HG03103 (cell line): ENCODE results near the gene SKAP1.
"Not testable (repeated sequence)": the region's sequence is repeated elsewhere in the genome, so short reads cannot be mapped to it uniquely, and the experiment has no call there.

ENCODE experiments used
- ATAC-seq: cut with Tn5 transposase; IDR thresholded peaks from one replicate; pipeline ENCODE4 v1.9.1; 2021; ENCODE audit warnings: low read depth; ENCODE audit not compliant: unreplicated experiment

SKAP1 gene

DNA sequence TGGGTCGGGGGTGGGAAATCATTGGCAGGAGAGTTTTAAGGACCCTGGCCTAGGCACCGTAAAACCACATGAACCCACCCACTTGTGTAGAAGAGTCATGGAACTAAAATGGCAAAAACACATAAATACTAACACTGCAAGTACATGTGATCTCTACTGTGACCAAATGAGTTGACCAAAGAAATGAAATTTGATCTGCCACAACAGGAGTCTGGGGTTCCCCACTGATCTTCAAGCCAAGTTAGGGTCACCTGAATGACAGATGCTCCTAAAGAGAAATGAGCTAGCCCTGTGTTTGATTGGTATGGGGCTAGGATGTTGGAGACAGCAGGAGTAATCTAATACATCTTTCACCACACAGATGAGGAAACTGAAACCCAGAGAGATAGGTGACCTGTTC lies 21.5 kb upstream of the SKAP1 start:
- ATAC-seq, result no peak

DNA sequence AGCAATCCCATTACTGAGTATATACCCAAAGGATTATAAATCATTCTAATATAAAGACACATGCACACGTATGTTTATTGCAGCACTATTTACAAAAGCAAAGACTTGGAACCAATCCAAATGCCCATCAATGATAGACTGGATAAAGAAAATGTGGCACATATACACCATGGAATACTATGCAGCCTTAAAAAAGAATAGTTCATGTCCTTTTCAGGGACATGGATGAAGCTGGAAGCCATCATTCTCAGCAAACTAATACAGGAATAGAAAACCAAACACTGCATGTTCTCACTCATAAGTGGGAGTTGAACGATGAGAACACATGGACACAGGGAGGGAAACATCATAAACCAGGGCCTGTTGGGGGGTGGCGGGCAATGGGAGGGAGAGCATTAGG lies 19.3 kb upstream of the SKAP1 start:
- ATAC-seq, result not testable (repeated sequence)

DNA sequence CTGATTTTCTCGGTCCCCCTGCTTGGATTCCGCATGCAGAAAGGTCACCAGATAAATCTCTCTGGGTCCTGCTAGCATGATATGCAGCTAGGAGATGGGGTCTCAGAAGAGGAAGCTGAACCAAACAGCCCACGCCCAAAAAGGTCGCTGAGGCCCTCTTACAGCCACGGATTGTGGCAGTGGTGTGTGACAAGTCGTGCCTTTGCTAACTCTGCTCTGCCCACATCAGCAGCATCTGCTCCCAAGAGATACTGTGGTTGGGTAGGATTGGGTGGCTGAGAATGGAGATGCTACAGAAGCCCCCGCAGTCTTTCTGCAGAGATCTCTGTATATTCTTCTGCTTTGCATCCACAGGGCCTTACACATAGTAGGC lies 15.2 kb upstream of the SKAP1 start:
- ATAC-seq, result no peak

DNA sequence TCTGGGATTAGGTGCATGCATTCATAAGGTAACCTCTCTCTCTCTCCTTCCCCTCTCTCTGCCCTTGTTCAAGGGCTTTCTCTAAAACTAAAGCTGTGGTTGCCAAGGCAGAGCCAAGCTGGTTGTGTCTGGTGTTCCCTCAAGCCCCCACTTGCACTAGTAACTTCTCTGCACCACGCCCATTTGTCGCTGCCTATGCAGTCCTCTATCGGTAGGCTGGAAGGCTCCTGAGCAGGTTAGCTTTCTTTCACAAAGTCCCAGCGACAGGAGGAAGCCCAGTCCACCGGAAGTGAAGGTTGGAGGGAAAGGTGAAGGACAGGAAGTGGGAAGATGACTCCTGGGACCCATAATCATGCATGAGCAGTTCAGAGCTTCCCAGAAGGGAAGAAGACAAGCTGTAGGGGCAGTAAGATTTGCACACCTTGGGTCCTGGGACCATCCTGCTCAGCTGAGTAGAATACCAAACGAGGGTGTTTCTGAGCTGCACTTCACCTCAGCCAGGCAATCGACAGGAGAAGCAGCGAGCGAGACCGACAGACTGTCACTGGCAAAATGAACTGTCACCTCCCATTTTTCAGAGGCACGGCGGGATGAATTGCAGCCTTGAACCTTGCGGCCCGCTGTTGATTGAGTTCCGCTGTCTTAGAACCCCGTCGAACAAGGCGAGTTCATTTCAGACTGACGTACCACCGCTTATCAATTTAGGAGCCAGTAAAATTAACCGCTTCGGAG lies 14.7 kb upstream of the SKAP1 start:
- no peak for ATAC-seq

DNA sequence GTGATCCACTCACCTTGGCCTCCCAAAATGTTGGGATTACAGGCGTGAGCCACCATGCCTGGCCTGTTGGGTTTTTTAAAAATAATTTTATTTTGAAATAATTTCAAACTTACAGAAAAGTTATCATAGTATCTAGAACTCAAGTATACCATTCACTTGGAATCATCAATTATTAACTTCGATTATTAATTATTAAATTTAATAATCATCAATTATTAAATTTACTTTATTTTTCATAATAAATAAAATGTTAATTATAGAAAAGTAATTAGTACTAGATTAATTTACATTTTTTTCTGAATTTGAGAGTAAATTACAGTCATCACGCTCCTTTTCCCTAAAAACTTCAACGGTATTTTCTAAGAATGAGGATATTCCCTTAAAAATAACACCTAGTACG lies 13.7 kb upstream of the SKAP1 start:
- no peak for ATAC-seq

DNA sequence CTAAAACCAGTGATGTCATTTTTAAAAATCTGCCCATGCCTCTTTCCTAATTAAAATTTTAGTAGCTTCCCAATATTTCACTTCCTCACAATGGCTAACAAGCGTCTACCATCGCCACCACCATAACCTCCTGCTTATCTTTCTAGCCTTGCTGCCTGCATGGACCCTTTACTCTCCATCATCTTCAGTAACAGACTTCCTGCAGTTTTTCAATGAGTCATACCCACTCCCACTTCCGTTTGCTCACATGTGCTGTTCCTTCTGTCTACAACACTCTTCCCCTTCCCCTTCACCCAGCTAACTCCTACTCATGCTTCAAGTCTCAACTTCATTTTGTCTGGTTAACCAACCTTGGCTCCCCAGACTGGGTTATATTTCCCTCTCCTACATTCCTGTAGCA lies 12.8 kb upstream of the SKAP1 start:
- no peak for ATAC-seq

DNA sequence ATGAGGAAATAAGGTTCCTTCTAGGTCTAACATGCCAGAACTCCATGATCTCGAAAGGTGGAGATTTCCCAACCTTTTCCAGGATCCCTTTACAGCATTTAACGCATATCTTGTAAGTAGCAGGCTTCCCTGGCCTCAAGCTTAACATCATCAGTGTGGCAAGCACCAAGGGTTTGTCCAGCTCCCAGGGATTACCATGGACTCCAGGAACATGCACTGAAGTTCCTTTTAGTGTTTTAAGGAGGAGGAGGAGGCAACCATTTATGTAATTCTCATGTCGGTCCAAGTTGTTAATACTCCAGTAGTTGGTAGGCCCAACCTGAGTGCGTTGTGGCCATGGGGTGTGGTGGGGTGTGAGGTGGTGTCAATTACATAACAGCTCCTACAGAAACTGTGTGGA lies 11.8 kb upstream of the SKAP1 start:
- ATAC-seq, result no peak

DNA sequence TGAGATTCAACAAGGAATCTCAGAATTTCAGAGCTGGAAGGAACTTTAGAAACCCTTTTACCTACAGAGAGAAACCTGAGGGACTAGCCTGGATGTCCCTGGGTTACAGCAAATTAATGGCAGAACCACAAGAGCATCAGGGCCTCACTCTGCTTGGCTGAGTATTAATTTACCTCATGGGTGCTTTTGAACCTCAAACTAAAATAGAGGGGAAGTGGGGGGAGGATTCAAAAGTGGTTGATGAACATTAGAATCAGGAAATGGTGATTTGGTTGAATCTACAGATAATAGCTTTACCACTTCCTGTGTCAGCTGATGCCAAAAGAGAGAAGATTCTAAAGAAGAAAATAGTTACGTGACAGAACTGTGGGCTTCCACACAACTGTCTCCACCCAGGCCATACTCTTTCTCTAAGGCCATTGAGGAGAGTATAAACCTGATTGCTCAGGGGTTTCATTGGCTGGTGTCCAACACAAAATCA lies 11.3 kb upstream of the SKAP1 start:
- ATAC-seq, result peak; percentile 57

DNA sequence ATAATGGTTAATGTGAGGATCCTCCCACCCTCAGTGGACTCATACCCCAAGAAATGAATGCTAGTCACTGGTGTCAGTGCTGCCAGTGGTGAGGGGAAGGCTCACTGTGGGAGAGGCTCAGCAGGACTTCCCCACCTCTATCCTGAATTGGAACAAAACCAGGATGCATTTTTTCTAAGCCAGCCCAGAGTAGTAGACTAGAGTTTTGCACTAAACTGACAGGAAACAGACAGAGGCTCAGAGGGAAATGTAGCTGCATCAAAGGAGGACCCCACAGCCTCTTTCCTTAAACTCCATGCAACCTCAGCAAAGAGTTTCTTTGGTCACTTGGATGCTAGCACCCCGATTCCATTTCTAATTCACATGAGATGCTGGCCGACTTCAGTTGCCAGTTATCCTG lies 10.7 kb upstream of the SKAP1 start:
- no peak for ATAC-seq

DNA sequence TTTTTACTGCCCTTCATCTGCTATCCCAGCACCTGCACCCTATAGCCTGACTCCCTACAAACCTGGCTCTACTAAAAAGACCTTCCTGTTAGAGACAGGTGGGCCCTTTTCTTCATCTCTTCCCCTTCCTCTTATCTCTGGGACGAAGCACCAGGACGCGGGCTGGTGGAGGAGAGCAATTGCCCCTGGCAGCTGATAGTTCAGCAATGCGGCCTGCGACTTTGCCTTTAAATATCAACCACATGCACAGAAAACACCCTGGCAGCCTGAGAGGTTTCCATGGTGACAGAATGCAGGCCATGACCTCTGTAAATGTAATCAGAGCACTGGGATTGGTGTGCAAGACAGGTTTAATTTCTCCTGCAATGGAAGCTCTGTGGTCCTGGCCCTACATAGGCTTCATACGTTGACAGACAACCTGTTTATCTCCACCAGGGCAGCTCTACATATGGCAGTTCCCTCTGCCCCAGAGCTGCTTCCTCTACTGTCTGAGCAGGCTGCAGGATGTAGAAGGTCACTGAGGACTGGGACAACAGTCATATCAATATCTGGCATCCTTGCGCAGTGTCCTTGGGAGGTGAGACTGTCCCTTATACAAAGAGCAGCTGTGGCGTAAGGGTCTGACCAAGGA lies 10.0 kb upstream of the SKAP1 start:
- no peak for ATAC-seq

DNA sequence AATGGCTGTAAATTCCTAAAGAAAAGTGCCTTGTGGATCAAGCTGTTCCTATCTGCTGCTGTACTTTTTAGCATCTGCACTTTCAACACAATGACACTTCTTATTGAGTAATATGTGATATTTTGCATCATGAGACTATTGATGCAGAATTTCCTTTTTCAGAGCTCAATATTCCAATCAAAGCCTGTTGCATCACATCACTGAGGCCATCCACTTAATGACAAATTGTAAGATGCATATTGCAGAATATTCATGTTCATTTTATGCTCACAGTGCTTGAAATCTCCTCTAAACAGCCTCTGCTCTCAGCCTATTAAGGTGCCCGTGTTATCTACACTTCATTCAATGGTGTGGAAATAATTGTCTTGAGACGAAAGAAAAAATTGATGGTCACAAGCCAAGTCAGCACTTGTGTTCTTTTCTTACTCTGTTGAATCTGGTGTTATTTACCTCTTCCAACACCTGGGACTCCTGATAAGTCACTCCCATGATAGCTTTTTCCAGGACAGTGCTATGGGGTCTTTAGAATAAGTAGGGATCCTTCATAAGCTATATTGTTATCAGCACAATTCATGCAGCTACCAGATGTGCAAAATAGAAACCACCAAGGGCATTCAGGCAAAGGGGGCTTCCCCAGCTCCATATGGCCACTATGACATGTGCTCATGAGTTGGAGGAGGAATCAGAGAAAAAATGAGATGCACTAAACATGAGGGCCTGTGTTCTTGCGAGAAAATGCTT lies 9.3 kb upstream of the SKAP1 start:
- no peak for ATAC-seq

DNA sequence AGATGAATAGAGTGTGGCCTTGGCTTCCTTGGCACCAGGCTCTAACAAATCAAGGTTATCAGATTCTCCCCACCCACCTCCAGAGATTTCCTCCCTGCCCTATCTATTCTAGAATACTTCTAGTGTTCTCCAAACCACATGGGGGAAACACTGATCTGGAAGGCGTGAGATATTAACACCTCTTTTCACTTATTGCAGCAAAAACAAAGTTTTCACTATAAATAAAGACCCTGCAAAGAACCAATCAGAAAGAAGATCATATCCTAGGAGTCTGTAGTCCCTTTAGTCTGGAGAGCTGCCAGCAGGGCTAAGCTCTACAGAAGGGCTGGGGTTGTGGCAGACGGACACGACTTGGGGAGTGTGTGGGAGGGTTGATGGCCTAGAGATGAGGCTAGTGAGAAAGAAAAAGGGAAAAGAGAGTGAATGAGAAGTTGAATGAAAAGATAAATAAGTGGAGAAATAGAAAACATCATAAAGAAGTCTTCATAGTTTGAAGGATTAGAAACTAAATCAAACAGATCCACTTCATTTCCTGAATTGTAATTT lies 8.6 kb upstream of the SKAP1 start:
- ATAC-seq, result no peak

DNA sequence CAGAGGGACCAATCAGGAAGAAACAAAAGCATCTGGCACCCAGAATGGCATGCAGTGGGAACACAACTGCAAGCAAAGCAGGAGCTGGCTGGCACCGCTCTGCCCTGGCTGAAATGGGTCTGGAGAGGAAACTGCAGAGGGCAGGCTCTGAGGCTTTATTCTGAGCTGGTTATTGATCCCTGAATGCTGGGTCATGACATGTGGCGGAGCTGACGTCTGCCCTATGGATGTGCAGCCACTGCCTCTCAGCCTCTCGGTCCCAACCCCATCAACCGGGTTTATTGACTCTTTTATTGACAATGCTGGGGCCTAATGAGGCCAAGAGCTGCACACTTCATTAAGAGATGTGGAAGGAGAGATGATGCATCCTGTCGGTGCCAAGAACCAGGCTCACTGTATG lies 3.9 kb upstream of the SKAP1 start:
- ATAC-seq, result no peak

DNA sequence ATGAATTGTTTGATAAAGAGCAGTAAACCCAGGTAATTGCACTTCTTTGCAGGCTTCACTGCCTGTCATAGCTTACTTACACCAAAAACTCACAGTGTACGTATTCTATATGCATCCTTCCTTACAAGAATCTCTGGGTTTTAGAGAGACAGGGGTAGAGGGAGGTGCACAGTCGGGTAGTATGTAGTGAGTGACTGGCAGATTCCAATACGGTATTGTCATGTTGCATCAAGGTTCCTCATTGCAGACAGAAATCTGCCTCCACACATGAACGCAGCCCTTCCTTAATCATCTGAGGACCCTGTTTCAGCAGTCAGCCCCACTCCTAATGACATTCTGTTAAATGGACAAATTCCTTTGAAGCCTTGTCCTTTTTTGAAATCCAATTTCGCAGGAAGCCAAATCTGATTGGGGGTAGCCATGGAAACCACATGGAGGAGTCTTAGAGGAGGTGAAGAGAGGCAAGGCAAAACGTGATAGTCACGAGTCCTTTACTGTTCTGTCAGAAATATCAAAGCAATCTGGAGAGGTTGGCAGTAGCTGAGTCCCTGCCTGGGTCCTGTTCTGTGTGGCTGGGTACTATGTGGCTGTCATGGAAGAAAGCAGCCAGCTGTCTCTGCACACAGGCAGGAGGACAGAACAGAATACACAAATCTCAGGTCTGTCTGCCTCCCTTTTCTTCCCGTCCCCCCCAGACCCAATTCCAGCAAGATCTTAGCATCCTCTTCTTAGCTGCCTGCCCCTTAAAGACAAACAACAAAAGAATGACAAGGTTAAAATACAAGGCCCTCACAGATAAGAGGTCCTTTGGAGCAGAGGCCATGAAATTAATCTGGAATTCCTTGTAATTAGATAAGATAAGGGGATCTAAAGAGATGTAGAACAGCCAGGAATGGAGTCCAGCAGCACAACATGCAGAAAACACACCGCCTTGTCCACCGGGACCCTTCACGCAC lies 3.1 kb upstream of the SKAP1 start:
- no peak for ATAC-seq

DNA sequence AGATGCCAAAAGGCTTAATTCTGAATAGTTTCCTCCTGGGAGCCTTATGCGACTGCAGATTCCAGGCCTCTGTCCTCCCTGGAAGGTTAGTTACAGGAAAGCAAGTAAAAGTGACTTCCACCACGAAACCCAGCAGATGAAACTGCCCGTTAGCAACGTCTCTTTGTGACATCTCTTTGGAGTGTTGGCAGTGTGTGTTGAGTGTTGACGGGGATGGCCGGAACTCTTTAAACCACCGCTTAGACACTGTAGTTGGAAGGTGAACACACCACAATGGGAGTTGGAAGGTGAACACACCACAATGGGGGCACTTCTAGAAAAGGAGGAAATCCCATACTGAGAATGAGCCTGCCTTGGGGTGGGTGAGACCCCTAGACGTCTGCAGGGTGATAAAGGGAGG lies 858 bp downstream of the SKAP1 start:
- ATAC-seq, result no peak

DNA sequence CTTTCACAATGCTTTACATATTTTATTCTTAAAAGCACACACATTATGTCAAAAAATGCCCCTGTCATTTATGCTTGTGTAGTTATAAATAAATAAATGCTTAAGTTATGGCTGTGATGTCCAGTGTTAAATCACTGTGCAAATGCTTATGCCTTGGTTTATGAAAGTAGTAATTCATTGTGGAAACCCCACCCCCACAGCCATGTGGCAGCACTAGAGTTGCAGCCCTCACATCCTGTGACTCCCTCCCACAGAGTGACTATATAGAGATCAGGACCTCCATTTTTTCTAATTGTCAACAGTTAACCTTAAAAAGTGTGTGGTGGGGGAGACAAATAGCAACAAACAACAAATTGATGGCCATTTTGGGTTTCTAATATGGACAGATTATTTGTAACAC lies 2.4 kb downstream of the SKAP1 start:
- ATAC-seq, result no peak

DNA sequence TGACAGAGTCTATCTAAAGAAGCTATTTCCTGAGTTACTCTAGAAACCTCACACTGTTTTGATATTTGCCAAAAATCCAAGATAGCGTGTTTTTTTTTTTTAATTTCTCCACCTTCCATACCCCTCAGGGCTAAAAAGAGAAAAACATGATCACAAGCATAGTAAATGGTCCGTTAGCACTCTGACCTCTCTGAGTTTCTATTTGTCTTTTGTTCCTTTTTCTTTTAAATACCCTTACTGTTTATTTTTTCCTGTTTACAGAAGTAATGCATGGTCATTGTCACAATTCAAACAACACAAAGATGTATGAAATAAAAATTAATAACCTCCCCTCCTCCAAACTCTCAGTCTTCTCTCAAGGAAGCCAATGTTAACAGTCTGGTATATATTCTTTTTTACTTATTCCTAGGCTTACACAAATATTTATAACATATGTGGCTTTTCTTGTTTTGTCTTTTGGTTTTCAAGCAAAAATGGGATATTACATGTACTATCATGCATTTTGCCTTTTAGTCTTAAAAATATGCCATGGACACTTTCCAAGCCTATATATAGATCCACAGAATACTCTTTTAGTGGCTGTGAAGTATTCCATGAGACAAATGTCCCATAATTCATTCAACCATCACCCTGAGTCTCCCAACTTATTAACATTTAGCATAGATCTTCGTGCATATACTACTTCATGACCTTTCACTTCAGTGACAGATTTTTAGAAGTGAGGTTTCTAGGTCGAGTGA lies 3.1 kb downstream of the SKAP1 start:
- no peak for ATAC-seq

DNA sequence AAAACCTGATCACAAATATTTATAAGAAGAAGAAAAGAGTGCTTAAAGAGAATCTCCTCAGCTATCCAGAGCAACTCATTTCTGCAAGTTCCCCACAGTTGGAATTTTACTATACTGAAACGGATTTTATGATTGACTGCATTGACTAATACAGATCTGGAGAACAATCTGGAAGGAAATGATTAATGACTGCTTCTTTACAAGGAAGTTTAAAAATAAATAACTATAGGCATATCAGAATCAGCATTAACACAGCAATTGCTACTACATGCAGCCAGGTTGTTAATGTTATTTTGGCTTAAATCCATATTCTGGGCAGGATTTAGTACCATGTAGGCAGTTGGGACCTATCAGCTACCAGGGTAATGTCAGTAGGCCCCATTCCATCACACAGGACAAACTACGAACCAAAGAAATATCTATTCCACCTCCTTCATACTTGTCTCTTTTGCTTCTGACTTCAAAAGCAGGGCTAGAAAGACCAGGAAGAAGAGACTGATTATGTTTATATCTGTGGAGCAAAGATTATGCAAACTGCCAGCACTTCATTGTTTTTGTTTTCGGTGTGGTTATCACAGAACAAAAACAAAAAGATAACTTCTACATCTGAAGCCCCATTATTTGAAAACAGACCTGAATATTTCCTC lies 3.9 kb downstream of the SKAP1 start:
- ATAC-seq, result no peak

DNA sequence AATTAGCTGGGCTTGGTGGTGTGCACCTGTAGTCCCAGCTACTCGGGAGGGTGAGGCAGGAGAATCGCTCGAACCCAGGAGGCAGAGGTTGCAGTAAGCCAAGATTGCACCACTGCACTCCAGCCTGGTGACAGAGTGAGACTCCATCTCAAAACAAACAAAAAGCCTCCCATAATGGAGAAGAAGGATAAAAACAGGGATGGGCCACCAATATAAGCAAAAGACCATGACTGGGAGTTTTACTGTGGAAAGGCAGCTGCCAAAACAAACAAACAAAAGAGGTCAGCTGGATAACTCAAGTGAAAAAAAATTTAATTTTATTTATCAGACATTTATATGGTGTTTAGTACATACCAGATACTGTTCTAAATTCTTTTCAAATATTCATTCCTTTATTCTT lies 8.0 kb downstream of the SKAP1 start:
- ATAC-seq, result not testable (repeated sequence)
